H1 (cell line): ENCODE data around the gene RBCK1. TPM values are rescaled to one million over a fixed set of nuclear protein-coding genes. Genes with fewer than 3 reads are reported as not detected.

Experiments
- CTCF ChIA-PET: fragments of 300-600 bp; sonication (Branson Sonifier 250); formaldehyde crosslinking; loops from one replicate; lab custom pipeline; 2021; ENCODE audit not compliant: partially characterized antibody; lab: Charles Lee
- POLR2A ChIA-PET: fragments of 300-600 bp; sonication (Branson Sonifier 250); formaldehyde crosslinking; loops from one replicate; lab custom pipeline; 2021; ENCODE audit warnings: inconsistent platforms; ENCODE audit not compliant: partially characterized antibody; lab: Charles Lee
- DNase-seq, 2 experiments: peaks; one replicate each; pipeline versions ENCODE4 v3.0.0 to v3.0.0-alpha.2; 2010 to 2022; ENCODE audit warnings: low spot score in 2 of 2, low read depth in 1 of 2, mixed read lengths in 1 of 2
- FAIRE-seq: peaks from 2 replicates; lab custom pipeline; 2011; peaks lifted over from hg19 to GRCh38; lab: Jason Lieb, UNC
- H2AFZ ChIP-seq: 2 replicates; pipeline ENCODE4 v1.8.1; 2012; ENCODE audit warnings: low read length, inconsistent platforms
- H2AK5ac ChIP-seq: 2 replicates; pipeline ENCODE4 v1.6.1; 2013; ENCODE audit warnings: low read depth, low read length
- H2BK120ac ChIP-seq: replicated peaks from 2 replicates; pipeline ENCODE3; 2013; ENCODE audit warnings: low read depth, low read length, inconsistent platforms
- H2BK12ac ChIP-seq: 2 replicates; pipeline ENCODE4 v1.6.1; 2013; ENCODE audit warnings: low read depth, low read length
- H2BK15ac ChIP-seq: 2 replicates; pipeline ENCODE4 v1.6.1; 2013; ENCODE audit warnings: low read length
- H2BK20ac ChIP-seq: 2 replicates; pipeline ENCODE4 v1.6.1; 2013; ENCODE audit warnings: low read length
- H2BK5ac ChIP-seq: 2 replicates; pipeline ENCODE4 v1.6.1; 2013; ENCODE audit warnings: low read depth, low read length
- H3K14ac ChIP-seq: 2 replicates; pipeline ENCODE4 v1.6.1; 2013; ENCODE audit warnings: inconsistent platforms; ENCODE audit not compliant: insufficient read length
- H3K18ac ChIP-seq: 2 replicates; pipeline ENCODE4 v1.6.1; 2013; ENCODE audit warnings: low read length; ENCODE audit errors: extremely low read depth
- H3K23ac ChIP-seq: 2 replicates; pipeline ENCODE4 v1.6.1; 2013; ENCODE audit warnings: inconsistent platforms; ENCODE audit not compliant: insufficient read length
- H3K23me2 ChIP-seq: 2 replicates; pipeline ENCODE4 v1.6.1; 2013; ENCODE audit warnings: low read depth, low read length
- H3K27ac ChIP-seq: 2 replicates; pipeline ENCODE4 v1.6.1; 2011; ENCODE audit warnings: low read depth, low read length, inconsistent platforms
- H3K27me3 ChIP-seq, 4 experiments: replicated peaks in 1 of 4; 1 replicate in 1 of 4; 2 replicates in 3 of 4; pipeline versions ENCODE4 v1.6.1 to v1.8.1; 2011 to 2013; ENCODE audit warnings: low read length in 3 of 4, mild to moderate bottlenecking in 3 of 4, inconsistent platforms in 2 of 4, mixed read lengths in 2 of 4, moderate library complexity in 1 of 4; ENCODE audit not compliant: control insufficient read depth in 3 of 4, insufficient read depth in 3 of 4; ENCODE audit errors: extremely low read depth in 1 of 4
- H3K36me3 ChIP-seq, 4 experiments: 2 replicates each; pipeline versions ENCODE4 v1.6.1 to v1.8.1; 2011 to 2013; ENCODE audit warnings: mild to moderate bottlenecking in 4 of 4, low read length in 3 of 4, moderate library complexity in 2 of 4, control low read depth in 1 of 4, inconsistent platforms in 1 of 4; ENCODE audit not compliant: insufficient read depth in 4 of 4, control insufficient read depth in 2 of 4
- H3K4ac ChIP-seq: replicated peaks from 2 replicates; pipeline ENCODE3; 2013; ENCODE audit warnings: low read length, low read depth, mixed read lengths, inconsistent platforms; ENCODE audit not compliant: insufficient read length
- H3K4me1 ChIP-seq, 4 experiments: replicated peaks in 1 of 4; 1 replicate in 1 of 4; 2 replicates in 3 of 4; pipeline versions ENCODE4 v1.6.1 to v1.8.1; 2011 to 2013; ENCODE audit warnings: low read length in 3 of 4, inconsistent platforms in 2 of 4, mixed read lengths in 1 of 4; ENCODE audit not compliant: insufficient read depth in 4 of 4, control insufficient read depth in 3 of 4
- H3K4me2 ChIP-seq, 2 experiments: 2 replicates each; pipeline versions ENCODE4 v1.6.1 to v1.8.1; 2011 to 2013; ENCODE audit warnings: low read depth in 2 of 2, low read length in 2 of 2, control low read depth in 1 of 2, inconsistent platforms in 1 of 2, mild to moderate bottlenecking in 1 of 2; ENCODE audit not compliant: insufficient read depth in 1 of 2
- H3K4me3 ChIP-seq, 4 experiments: fragments of 200-600, 300-600 bp in 1 of 4; sonication (generic), shearing (Covaris generic), sonication (Bioruptor Twin) in 1 of 4; 2 replicates each; pipeline versions ENCODE4 v1.5.1 to v1.8.1; 2011 to 2016; ENCODE audit warnings: low read length in 4 of 4, low read depth in 3 of 4, control low read depth in 2 of 4, inconsistent platforms in 2 of 4, mild to moderate bottlenecking in 2 of 4, mixed read lengths in 1 of 4, moderate library complexity in 1 of 4; ENCODE audit not compliant: insufficient read depth in 2 of 4; ENCODE audit errors: extremely low read depth in 1 of 4
- H3K56ac ChIP-seq: replicated peaks from 2 replicates; pipeline ENCODE3; 2013; ENCODE audit warnings: low read depth, mild to moderate bottlenecking, mixed read lengths, low read length, inconsistent platforms; ENCODE audit not compliant: insufficient read length
- H3K79me1 ChIP-seq: 2 replicates; pipeline ENCODE4 v1.6.1; 2013; ENCODE audit warnings: low read depth, low read length, control low read depth
- H3K79me2 ChIP-seq, 2 experiments: 2 replicates each; pipeline versions ENCODE4 v1.6.1 to v1.8.1; 2012 to 2013; ENCODE audit warnings: low read length in 2 of 2, mild to moderate bottlenecking in 2 of 2, inconsistent platforms in 1 of 2; ENCODE audit not compliant: insufficient read depth in 2 of 2, control insufficient read depth in 1 of 2
- H3K9ac ChIP-seq, 4 experiments: replicated peaks in 1 of 4; 1 replicate in 1 of 4; 2 replicates in 3 of 4; pipeline versions ENCODE4 v1.6.1 to v1.8.1; 2011 to 2013; ENCODE audit warnings: low read depth in 3 of 4, low read length in 3 of 4, control low read depth in 2 of 4, mild to moderate bottlenecking in 2 of 4, moderate library complexity in 2 of 4, inconsistent platforms in 1 of 4; ENCODE audit errors: extremely low read depth in 1 of 4
- H3K9me3 ChIP-seq, 2 experiments: 2 replicates each; pipeline versions ENCODE4 v1.6.1 to v1.8.1; 2012 to 2013; ENCODE audit warnings: mild to moderate bottlenecking in 2 of 2, moderate library complexity in 2 of 2, control low read depth in 1 of 2, inconsistent platforms in 1 of 2, low read depth in 1 of 2, low read length in 1 of 2, mixed read lengths in 1 of 2; ENCODE audit not compliant: insufficient read depth in 2 of 2
- H4K20me1 ChIP-seq, 2 experiments: replicated peaks in 1 of 2; 2 replicates each; pipeline versions ENCODE3 to v1.8.1; 2011 to 2013; ENCODE audit warnings: inconsistent platforms in 2 of 2, low read length in 2 of 2, mild to moderate bottlenecking in 1 of 2; ENCODE audit not compliant: insufficient read depth in 2 of 2, control insufficient read depth in 1 of 2
- H4K5ac ChIP-seq: 2 replicates; pipeline ENCODE4 v1.6.1; 2013; ENCODE audit warnings: low read length, low read depth, mixed read lengths, inconsistent platforms; ENCODE audit not compliant: insufficient read length
- H4K8ac ChIP-seq: 2 replicates; pipeline ENCODE4 v1.8.0; 2013; ENCODE audit warnings: mild to moderate bottlenecking, moderate library complexity, low read length, inconsistent platforms; ENCODE audit not compliant: insufficient read depth; ENCODE audit errors: extremely low read depth
- H4K91ac ChIP-seq: replicated peaks from 2 replicates; pipeline ENCODE3; 2013; ENCODE audit warnings: low read length, mixed read lengths, inconsistent platforms; ENCODE audit not compliant: insufficient read length
- ATF2 ChIP-seq: IDR thresholded peaks from 2 replicates; pipeline ENCODE4 v1.6.1; 2012; ENCODE audit warnings: low read length, inconsistent platforms
- CHD1 ChIP-seq: IDR thresholded peaks from 2 replicates; pipeline ENCODE4 v1.6.1; 2012; ENCODE audit warnings: low read depth, low read length, improper control_type of control experiment
- CHD2 ChIP-seq: IDR thresholded peaks from 2 replicates; pipeline ENCODE4 v1.6.1; 2012; ENCODE audit warnings: low read length, improper control_type of control experiment
- MAFK ChIP-seq: IDR thresholded peaks from 2 replicates; pipeline ENCODE4 v1.6.1; 2012; ENCODE audit warnings: low read depth, mild to moderate bottlenecking, improper control_type of control experiment, low read length
- POLR2A ChIP-seq, 2 experiments: IDR thresholded peaks; 1 replicate in 1 of 2; 2 replicates in 1 of 2; pipeline ENCODE4 v1.6.1; 2011; ENCODE audit warnings: low read depth in 2 of 2, low read length in 2 of 2, mild to moderate bottlenecking in 2 of 2; ENCODE audit errors: control extremely low read depth in 1 of 2
- POLR2AphosphoS5 ChIP-seq: IDR thresholded peaks from 2 replicates; pipeline ENCODE4 v1.6.1; 2011; ENCODE audit warnings: low read depth, low read length
- SAP30 ChIP-seq: fragments of 300-600 bp; sonication (generic); IDR thresholded peaks from 2 replicates; pipeline ENCODE4 v1.7.1; 2012; ENCODE audit warnings: low read length, moderate library complexity, mild to moderate bottlenecking, inconsistent platforms; ENCODE audit not compliant: insufficient read depth, insufficient replicate concordance
- SIN3A ChIP-seq, 2 experiments: IDR thresholded peaks in 1 of 2; conservative IDR thresholded peaks in 1 of 2; 2 replicates each; pipeline ENCODE4 v1.6.1; 2011 to 2012; ENCODE audit warnings: low read length in 2 of 2, improper control_type of control experiment in 1 of 2, low read depth in 1 of 2, mild to moderate bottlenecking in 1 of 2
- WGBS, 2 experiments: shearing (Covaris generic) in 1 of 2; methylation state at CpG; one replicate each; pipeline versions ENCODE4 v1.1.6 to v1.1.7; 2013 to 2015; ENCODE audit warnings: low lambda C conversion rate in 2 of 2, mixed read lengths in 2 of 2, inconsistent platforms in 1 of 2, low coverage in 1 of 2, missing lambda C conversion rate in 1 of 2; ENCODE audit not compliant: insufficient replicate concordance in 2 of 2, insufficient coverage in 1 of 2, insufficient read length in 1 of 2; ENCODE audit errors: extremely low coverage in 1 of 2, missing lambda C conversion rate in 1 of 2; 5-methylcytosine and 5-hydroxymethylcytosine counted together
- polyA plus RNA-seq, 7 experiments: library from polyadenylated mRNA; depleted of rRNA in 3 of 7; stranded (reverse) in 5 of 7; unstranded in 2 of 7; fragments of >200 nt in 5 of 7; fragments of 200-250 nt in 2 of 7; gene quantifications; 1 replicate in 5 of 7; 2 replicates in 1 of 7; 4 replicates in 1 of 7; pipeline versions ENCODE4 v1.2.1 to v1.2.3, GENCODE V29; 2011 to 2013; ENCODE audit warnings: missing spikeins in 2 of 7, mixed read lengths in 2 of 7
- total RNA-seq: library from RNA; stranded (reverse); fragmentation: NEBNext Ultra II Directional; extraction: Animal tissue kit (Norgen Biotek cat#: 25700); gene quantifications from 2 replicates; pipeline ENCODE4 v1.2.1, GENCODE V29; 2021

Gene RBCK1
- total and polyA plus RNA-seq, 2 of the 8 experiments (the other 6 are each of a cell fraction or from before 2014, with no cell fraction given), result 43.1 to 54.7 TPM

GRCh38 chr20:432677-433299 lies 24.7 kb downstream of the RBCK1 start:
- H3K27me3 ChIP-seq, result peaks cover 0 to 11% (median 3%) of the 10 kb centered on the region in 4 experiments; a peak in 4 of 7 replicates
- no peak overlapping the region for H3K4ac ChIP-seq
- no peak overlapping the region for H3K27ac ChIP-seq
- TF ChIP-seq POLR2AphosphoS5 (no peak), SAP30 (no peak), SIN3A (conservative IDR thresholded peaks at IDR 0.05 in 1 of 2, IDR thresholded peaks at IDR 0.05 in 1 of 2; ENCODE audit: low read depth in 1 of 2, low read length in 2 of 2) (no peak), CHD2 (no peak), ATF2 (no peak), CHD1 (no peak), POLR2A (IDR thresholded peaks at IDR 0.05; ENCODE audit: control extremely low read depth in 1 of 2, low read depth in 2 of 2, low read length in 2 of 2) (no peak; a peak in 2 of 3 replicates), MAFK (no peak)
- ChIA-PET CTCF (interaction anchor here (1.1 to 3.8 kb wide), 12 partner anchors 10 to 333 kb away, joined by 3 to 52 read pairs (median 10); no protein-coding TSS in a partner anchor), POLR2A (interaction anchor here (1.1 to 2.4 kb wide), 8 partner anchors 10 to 111 kb away, joined by 3 to 11 read pairs (median 4); partner anchors contain the start of genes CSNK2A1 and TBC1D20)
- no peak overlapping the region for H3K4me2 ChIP-seq
- no peaks in the 10 kb centered on the region for H3K23me2 ChIP-seq
- DNase-seq (no peak), FAIRE-seq (no peak)
- no peak overlapping the region for H3K23ac ChIP-seq
- H2BK12ac ChIP-seq, result no peak overlapping the region
- 91% methylated on average over 11 of the region's 11 CpGs; no CpG with 5 or more reads in 1 of the 2 experiments for WGBS, 2 experiments
- H2BK120ac ChIP-seq, result no peak overlapping the region
- H3K9me3 ChIP-seq, result no peaks in the 10 kb centered on the region
- no peak overlapping the region for H2BK15ac ChIP-seq
- H2BK20ac ChIP-seq, result no peak overlapping the region
- H3K18ac ChIP-seq, result no peak overlapping the region
- no peaks in the 10 kb centered on the region for H3K79me2 ChIP-seq
- peaks cover 0 to 13% (median 5%) of the 10 kb centered on the region in 4 experiments; a peak in 6 of 7 replicates for H3K4me1 ChIP-seq
- H3K79me1 ChIP-seq, result no peaks in the 10 kb centered on the region
- peaks cover 12 to 43% of the 10 kb centered on the region in 2 experiments for H4K20me1 ChIP-seq
- H3K9ac ChIP-seq, result no peak overlapping the region
- H3K56ac ChIP-seq, result no peak overlapping the region
- peaks cover 7 to 28% (median 12%) of the 10 kb centered on the region in 4 experiments; a peak in 6 of 8 replicates for H3K36me3 ChIP-seq
- H3K4me3 ChIP-seq, result no peak overlapping the region
- H4K5ac ChIP-seq, result no peak overlapping the region
- no peak overlapping the region for H3K14ac ChIP-seq
- H2AK5ac ChIP-seq, result no peak overlapping the region
- H4K8ac ChIP-seq, result no peak overlapping the region; the same call in none of the 2 replicates
- no peak overlapping the region for H4K91ac ChIP-seq
- H2AFZ ChIP-seq, result no peak overlapping the region
- H2BK5ac ChIP-seq, result no peak overlapping the region
